ENCODE data around the gene TXNDC8. TPM values are rescaled to one million over a fixed set of nuclear protein-coding genes. Genes with fewer than 3 reads are reported as not detected.

TXNDC8 gene
- total and polyA plus RNA-seq, 2 of the 13 experiments (the other 11 are each of a cell fraction or from before 2014, with no cell fraction given): not detected

DNA sequence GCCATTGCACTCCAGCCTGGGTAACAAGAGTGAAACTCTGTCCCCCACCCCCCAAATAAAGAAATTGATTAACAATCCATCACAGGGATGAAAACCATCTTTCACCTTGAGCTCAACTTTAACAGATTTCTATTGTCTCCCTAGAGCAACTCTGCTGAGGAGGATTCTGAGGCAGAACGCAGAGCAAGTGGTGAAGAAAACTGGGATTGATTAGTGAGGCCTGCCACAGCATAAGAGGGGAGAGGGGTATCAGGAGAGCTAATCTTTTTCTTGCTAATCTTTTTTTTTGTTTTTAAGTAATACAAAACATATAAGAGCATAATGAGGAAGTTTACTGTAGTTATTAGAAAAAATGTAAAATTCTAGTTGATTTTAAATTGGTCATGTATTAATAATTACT is 8.9 kb downstream of the TXNDC8 start (continued):
- no peak for TF ChIP-seq SOX5 (CRISPR knock-in tag; IDR thresholded peaks at IDR 0.05; ENCODE audit: borderline replicate concordance)
- TF ChIP-seq ZNF891 (CRISPR knock-in tag; IDR thresholded peaks at IDR 0.05): no peak
- no peak for TF ChIP-seq ZNF768 (CRISPR knock-in tag; IDR thresholded peaks at IDR 0.05)
- TF ChIP-seq ZNF577 (CRISPR knock-in tag; IDR thresholded peaks at IDR 0.05; ENCODE audit: borderline replicate concordance, low read depth): no peak
- TF ChIP-seq GPN1 (CRISPR knock-in tag; IDR thresholded peaks at IDR 0.05; ENCODE audit: borderline replicate concordance): no peak
- TF ChIP-seq, protein P1, sequence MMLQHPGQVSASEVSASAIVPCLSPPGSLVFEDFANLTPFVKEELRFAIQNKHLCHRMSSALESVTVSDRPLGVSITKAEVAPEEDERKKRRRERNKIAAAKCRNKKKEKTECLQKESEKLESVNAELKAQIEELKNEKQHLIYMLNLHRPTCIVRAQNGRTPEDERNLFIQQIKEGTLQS (CRISPR knock-in tag; IDR thresholded peaks at IDR 0.05): no peak

DNA sequence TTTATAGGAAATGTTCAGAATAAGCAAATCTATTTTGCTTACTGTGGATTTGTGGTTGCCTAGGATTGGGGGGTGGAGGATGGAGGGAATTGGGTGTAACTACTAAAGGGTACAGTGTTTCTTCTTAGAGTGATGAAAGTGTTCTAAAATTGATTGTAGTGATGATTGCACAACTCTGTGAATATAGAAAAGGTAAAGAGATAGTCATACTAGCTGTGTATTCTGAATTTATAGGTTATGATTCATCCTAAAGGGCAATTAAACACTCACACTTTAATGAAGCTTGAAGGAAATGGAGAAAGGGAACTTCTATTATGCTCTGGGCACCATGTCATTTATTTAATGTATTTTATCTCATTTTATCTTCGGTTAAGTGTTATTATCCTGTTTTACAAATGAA is 9.9 kb downstream of the TXNDC8 start:
- in situ Hi-C loops (cut with HindIII; ENCODE audit: extremely low pct_ligation_motif_present, low pct_unique_long_range_greater_than_20kb) (no loop called here), intact Hi-C loops (cut with micrococcal nuclease; ENCODE audit: unreplicated experiment) (no loop called here)
- Histone ChIP-seq H3K79me2 (ENCODE audit: insufficient read depth, low read length) (no peaks in the 10 kb centered on the region), H3K4me1 (ENCODE audit: insufficient read depth, low read length) (no peaks in the 10 kb centered on the region), H4K20me1 (ENCODE audit: insufficient read depth, low read length) (no peaks in the 10 kb centered on the region), H2AFZ (ENCODE audit: low read length) (no peak overlapping the region), H3K27ac (ENCODE audit: extremely low read length, insufficient read depth, low read length) (no peak overlapping the region), H3K36me3 (replicated peaks in 1 of 2; ENCODE audit: control insufficient read depth in 1 of 2, insufficient read depth in 2 of 2, low read length in 2 of 2) (no peaks in the 10 kb centered on the region), H3K4me3 (replicated peaks in 1 of 3; ENCODE audit: insufficient read depth in 1 of 3, low read depth in 2 of 3, low read length in 3 of 3) (no peak overlapping the region), H3K9ac (ENCODE audit: insufficient read depth, low read depth, low read length) (no peak overlapping the region), H3K27me3 (ENCODE audit: control insufficient read depth in 1 of 2, insufficient read depth in 2 of 2, low read length in 2 of 2) (no peaks in the 10 kb centered on the region), H3K9me3 (ENCODE audit: low read length) (no peaks in the 10 kb centered on the region), H3K4me2 (ENCODE audit: low read depth, low read length) (no peak overlapping the region)
- no TSS peak for BruUV-seq (replicated peaks)
- POLR2A ChIA-PET: no interaction called here
- FAIRE-seq: no peak
- TF ChIP-seq CEBPB (IDR thresholded peaks at IDR 0.05; ENCODE audit: borderline replicate concordance, low read depth, low read length) (peak; percentile 44; the same call in 1 of the 2 replicates), MEF2D (CRISPR knock-in tag; IDR thresholded peaks at IDR 0.05) (no peak)
- CTCF ChIA-PET (ENCODE audit: low intra/inter-chr PET ratio, low total read pairs): no interaction called here
- DNase-seq (ENCODE audit: low spot score): no peak
- 51% methylated on average over 1 of the region's 1 CpG for WGBS (ENCODE audit: low lambda C conversion rate)
- ATAC-seq: no peak

DNA sequence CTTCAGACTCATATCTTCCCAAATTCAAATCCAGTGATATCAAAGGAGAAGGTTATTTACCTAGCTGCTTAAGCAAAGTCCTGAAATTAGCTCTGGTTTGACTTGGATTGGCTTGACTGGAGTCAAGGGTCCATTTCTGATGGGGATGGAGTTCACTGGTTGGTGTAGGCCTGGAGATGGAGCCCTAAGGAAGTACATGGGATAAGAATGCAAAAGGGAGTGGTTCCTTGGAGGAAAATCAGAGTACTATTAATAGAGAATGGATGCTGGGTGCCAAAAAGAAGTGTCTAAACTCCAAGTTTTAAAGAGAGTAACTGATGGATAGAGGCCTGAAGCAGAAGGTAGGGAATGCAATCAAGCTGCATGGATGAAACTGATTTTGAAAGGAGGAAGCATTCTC is 13.8 kb downstream of the TXNDC8 start:
- no peak overlapping the region for H3K4me2 ChIP-seq (ENCODE audit: low read depth, low read length)
- no peaks in the 10 kb centered on the region for H3K4me1 ChIP-seq (ENCODE audit: insufficient read depth, low read length)
- no peak overlapping the region for H2AFZ ChIP-seq (ENCODE audit: low read length)
- no peak for DNase-seq (ENCODE audit: low spot score)
- no peak overlapping the region for H3K27ac ChIP-seq (ENCODE audit: extremely low read length, insufficient read depth, low read length)
- H3K27me3 ChIP-seq (ENCODE audit: control insufficient read depth in 1 of 2, insufficient read depth in 2 of 2, low read length in 2 of 2): no peaks in the 10 kb centered on the region
- FAIRE-seq: no peak
- no peaks in the 10 kb centered on the region for H4K20me1 ChIP-seq (ENCODE audit: insufficient read depth, low read length)
- intact Hi-C loops (cut with micrococcal nuclease; ENCODE audit: unreplicated experiment) (no loop called here), in situ Hi-C loops (cut with HindIII; ENCODE audit: extremely low pct_ligation_motif_present, low pct_unique_long_range_greater_than_20kb) (no loop called here)
- H3K4me3 ChIP-seq (replicated peaks in 1 of 3; ENCODE audit: insufficient read depth in 1 of 3, low read depth in 2 of 3, low read length in 3 of 3): no peak overlapping the region
- no peaks in the 10 kb centered on the region for H3K36me3 ChIP-seq (replicated peaks in 1 of 2; ENCODE audit: control insufficient read depth in 1 of 2, insufficient read depth in 2 of 2, low read length in 2 of 2)
- ChIA-PET POLR2A (no interaction called here), CTCF (ENCODE audit: low intra/inter-chr PET ratio, low total read pairs) (no interaction called here)
- no peaks in the 10 kb centered on the region for H3K9me3 ChIP-seq (ENCODE audit: low read length)
- no peaks in the 10 kb centered on the region for H3K79me2 ChIP-seq (ENCODE audit: insufficient read depth, low read length)
- no peak overlapping the region for H3K9ac ChIP-seq (ENCODE audit: insufficient read depth, low read depth, low read length)
- no peak for ATAC-seq
- BruUV-seq (replicated peaks): no TSS peak
- TF ChIP-seq ZNF737 (CRISPR knock-in tag; IDR thresholded peaks at IDR 0.05; ENCODE audit: borderline replicate concordance) (no peak), ZNF224 (CRISPR knock-in tag; IDR thresholded peaks at IDR 0.05) (no peak), ZMAT3 (CRISPR knock-in tag; conservative IDR thresholded peaks at IDR 0.05) (no peak), TOPORS (CRISPR knock-in tag; IDR thresholded peaks at IDR 0.05) (no peak)
- TF ChIP-seq, protein P2, sequence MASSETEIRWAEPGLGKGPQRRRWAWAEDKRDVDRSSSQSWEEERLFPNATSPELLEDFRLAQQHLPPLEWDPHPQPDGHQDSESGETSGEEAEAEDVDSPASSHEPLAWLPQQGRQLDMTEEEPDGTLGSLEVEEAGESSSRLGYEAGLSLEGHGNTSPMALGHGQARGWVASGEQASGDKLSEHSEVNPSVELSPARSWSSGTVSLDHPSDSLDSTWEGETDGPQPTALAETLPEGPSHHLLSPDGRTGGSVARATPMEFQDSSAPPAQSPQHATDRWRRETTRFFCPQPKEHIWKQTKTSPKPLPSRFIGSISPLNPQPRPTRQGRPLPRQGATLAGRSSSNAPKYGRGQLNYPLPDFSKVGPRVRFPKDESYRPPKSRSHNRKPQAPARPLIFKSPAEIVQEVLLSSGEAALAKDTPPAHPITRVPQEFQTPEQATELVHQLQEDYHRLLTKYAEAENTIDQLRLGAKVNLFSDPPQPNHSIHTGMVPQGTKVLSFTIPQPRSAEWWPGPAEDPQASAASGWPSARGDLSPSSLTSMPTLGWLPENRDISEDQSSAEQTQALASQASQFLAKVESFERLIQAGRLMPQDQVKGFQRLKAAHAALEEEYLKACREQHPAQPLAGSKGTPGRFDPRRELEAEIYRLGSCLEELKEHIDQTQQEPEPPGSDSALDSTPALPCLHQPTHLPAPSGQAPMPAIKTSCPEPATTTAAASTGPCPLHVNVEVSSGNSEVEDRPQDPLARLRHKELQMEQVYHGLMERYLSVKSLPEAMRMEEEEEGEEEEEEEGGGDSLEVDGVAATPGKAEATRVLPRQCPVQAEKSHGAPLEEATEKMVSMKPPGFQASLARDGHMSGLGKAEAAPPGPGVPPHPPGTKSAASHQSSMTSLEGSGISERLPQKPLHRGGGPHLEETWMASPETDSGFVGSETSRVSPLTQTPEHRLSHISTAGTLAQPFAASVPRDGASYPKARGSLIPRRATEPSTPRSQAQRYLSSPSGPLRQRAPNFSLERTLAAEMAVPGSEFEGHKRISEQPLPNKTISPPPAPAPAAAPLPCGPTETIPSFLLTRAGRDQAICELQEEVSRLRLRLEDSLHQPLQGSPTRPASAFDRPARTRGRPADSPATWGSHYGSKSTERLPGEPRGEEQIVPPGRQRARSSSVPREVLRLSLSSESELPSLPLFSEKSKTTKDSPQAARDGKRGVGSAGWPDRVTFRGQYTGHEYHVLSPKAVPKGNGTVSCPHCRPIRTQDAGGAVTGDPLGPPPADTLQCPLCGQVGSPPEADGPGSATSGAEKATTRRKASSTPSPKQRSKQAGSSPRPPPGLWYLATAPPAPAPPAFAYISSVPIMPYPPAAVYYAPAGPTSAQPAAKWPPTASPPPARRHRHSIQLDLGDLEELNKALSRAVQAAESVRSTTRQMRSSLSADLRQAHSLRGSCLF (CRISPR knock-in tag; IDR thresholded peaks at IDR 0.05; ENCODE audit: borderline replicate concordance): no peak

All from HepG2 (cell line).